Esophagus squamous epithelium (tissue), 4 donors: Measurements from ENCODE around the gene ZFR2.
"Not testable (repeated sequence)": the region's sequence is repeated elsewhere in the genome, so short reads cannot be mapped to it uniquely, and the experiment has no call there.

Source experiments
- CTCF ChIP-seq, 6 experiments: fragments of 450-650 bp in 4 of 6; fragments of 200-600 bp in 2 of 6; sonication (generic) in 2 of 6; IDR thresholded peaks; one replicate each; pipeline ENCODE4 v1.5.1; 2016 to 2019; ENCODE audit warnings: antibody characterized with exemption in 6 of 6, mild to moderate bottlenecking in 4 of 6, moderate library complexity in 4 of 6
- POLR2A ChIP-seq, 4 donors: fragments of 450-650 bp; IDR thresholded peaks; one replicate each; pipeline ENCODE4 v1.6.1; 2017; ENCODE audit warnings: antibody characterized with exemption in 4 of 4, mild to moderate bottlenecking in 4 of 4, moderate library complexity in 3 of 4

GRCh38 chr19:3816148-3816547, 52.7 kb downstream of the ZFR2 start:
- TF ChIP-seq CTCF, POLR2A (IDR thresholded peaks at IDR 0.05): not testable (repeated sequence)
